Measurements from ENCODE around the gene CHST11. TPM values are rescaled to one million over a fixed set of nuclear protein-coding genes. Genes with fewer than 3 reads are reported as not detected.

The CHST11 gene
- total and polyA plus RNA-seq, 2 donors from 2014 or later = 2.0 to 23.3 TPM

DNA sequence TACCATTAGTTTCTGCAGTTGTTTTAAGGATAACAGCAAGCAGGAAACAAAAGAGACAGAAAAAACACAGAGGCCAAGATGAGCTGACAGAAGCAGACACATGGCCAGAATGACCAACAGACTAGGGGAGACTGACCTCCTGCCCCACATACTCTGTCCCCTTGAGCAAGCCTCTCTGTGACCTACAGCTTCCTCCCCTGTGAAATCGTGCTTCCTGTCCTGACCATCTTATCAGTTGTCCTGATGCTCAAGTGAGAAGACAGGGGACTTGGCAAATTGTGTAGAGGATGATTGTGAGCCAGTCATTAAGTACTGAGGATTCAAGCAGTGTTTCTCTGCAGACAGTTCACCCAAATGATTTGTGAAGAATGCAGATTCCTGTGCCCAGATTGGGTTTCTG lies 272.3 kb downstream of the CHST11 start:
- Histone ChIP-seq H3K4me1 (ENCODE audit: control insufficient read depth in 2 of 3, insufficient read depth in 2 of 3, low read depth in 1 of 3, low read length in 3 of 3) (no peaks in the 10 kb centered on the region), H3K27ac (ENCODE audit: low read depth in 2 of 2, low read length in 2 of 2) (no peak overlapping the region), H3K36me3 (ENCODE audit: control insufficient read depth in 2 of 3, insufficient read depth in 3 of 3, low read length in 3 of 3) (no peaks in the 10 kb centered on the region), H3K27me3 (ENCODE audit: control insufficient read depth, insufficient read depth, low read length) (no peaks in the 10 kb centered on the region), H3K9ac (ENCODE audit: low read length in 3 of 3) (no peak overlapping the region), H3K9me3 (ENCODE audit: control insufficient read depth in 2 of 3, insufficient read depth in 1 of 3, low read length in 3 of 3) (no peaks in the 10 kb centered on the region), H3K4me3 (ENCODE audit: low read length in 3 of 3) (no peak overlapping the region)
- intact Hi-C loops (cut with DNase I) = no loop called here
- no peak for FAIRE-seq
- TF ChIP-seq, protein P1, sequence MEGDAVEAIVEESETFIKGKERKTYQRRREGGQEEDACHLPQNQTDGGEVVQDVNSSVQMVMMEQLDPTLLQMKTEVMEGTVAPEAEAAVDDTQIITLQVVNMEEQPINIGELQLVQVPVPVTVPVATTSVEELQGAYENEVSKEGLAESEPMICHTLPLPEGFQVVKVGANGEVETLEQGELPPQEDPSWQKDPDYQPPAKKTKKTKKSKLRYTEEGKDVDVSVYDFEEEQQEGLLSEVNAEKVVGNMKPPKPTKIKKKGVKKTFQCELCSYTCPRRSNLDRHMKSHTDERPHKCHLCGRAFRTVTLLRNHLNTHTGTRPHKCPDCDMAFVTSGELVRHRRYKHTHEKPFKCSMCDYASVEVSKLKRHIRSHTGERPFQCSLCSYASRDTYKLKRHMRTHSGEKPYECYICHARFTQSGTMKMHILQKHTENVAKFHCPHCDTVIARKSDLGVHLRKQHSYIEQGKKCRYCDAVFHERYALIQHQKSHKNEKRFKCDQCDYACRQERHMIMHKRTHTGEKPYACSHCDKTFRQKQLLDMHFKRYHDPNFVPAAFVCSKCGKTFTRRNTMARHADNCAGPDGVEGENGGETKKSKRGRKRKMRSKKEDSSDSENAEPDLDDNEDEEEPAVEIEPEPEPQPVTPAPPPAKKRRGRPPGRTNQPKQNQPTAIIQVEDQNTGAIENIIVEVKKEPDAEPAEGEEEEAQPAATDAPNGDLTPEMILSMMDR (IDR thresholded peaks at IDR 0.05; ENCODE audit: borderline replicate concordance, extremely low read depth, insufficient read depth) = no peak
- no peak for DNase-seq

DNA sequence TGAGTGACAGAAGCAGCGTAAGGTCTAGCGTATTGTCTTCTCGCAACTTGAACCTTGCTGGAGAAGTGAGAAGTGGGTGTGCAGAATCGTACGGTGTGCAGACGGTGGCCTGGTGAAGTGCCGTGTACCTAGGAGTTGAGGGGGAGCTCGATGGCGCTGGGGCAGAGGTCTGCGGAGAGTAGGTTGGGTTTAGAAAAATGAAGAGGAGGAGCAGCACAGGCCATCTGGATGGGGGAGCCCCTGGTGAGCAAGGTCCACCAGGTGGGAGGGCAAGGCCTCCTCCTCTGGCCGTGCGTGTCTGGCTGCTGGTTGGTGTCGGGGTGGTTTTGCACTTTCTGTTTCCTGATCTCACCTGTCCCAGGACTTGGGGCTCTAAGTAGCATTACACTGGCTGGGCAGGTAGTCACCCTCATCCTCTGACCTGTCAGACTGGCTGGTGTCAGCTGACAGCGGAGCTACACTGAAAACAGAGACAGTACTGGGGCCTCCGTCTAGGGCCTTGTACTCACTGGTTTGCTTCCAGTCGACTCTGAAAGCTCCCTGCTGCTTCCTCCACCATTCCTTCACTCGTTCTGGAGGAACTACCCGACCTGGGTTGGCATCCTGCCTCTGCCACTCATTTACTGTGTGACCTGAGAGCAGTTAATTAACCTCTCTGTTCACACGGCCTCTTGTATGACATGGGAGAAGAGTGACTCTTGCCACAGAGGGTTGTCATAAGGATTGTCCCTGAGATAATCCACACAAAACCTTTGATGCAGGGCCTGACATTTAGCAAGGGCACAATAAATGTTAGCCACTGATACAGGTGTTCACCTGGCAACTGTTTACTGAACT lies 273.1 kb downstream of the CHST11 start:
- FAIRE-seq (no peak), DNase-seq (no peak)
- no peak overlapping the region for H3K27ac ChIP-seq (ENCODE audit: low read depth in 2 of 2, low read length in 2 of 2)
- intact Hi-C loops (cut with DNase I) = no loop called here
- no peaks in the 10 kb centered on the region for H3K36me3 ChIP-seq (ENCODE audit: control insufficient read depth in 2 of 3, insufficient read depth in 3 of 3, low read length in 3 of 3)
- TF ChIP-seq, protein P1 (IDR thresholded peaks at IDR 0.05; ENCODE audit: borderline replicate concordance, extremely low read depth, insufficient read depth) = no peak
- H3K27me3 ChIP-seq (ENCODE audit: control insufficient read depth, insufficient read depth, low read length) = no peaks in the 10 kb centered on the region
- H3K4me3 ChIP-seq (ENCODE audit: low read length in 3 of 3) = no peak overlapping the region
- H3K9ac ChIP-seq (ENCODE audit: low read length in 3 of 3) = no peak overlapping the region
- H3K9me3 ChIP-seq (ENCODE audit: control insufficient read depth in 2 of 3, insufficient read depth in 1 of 3, low read length in 3 of 3) = no peaks in the 10 kb centered on the region
- no peaks in the 10 kb centered on the region for H3K4me1 ChIP-seq (ENCODE audit: control insufficient read depth in 2 of 3, insufficient read depth in 2 of 3, low read depth in 1 of 3, low read length in 3 of 3)

DNA sequence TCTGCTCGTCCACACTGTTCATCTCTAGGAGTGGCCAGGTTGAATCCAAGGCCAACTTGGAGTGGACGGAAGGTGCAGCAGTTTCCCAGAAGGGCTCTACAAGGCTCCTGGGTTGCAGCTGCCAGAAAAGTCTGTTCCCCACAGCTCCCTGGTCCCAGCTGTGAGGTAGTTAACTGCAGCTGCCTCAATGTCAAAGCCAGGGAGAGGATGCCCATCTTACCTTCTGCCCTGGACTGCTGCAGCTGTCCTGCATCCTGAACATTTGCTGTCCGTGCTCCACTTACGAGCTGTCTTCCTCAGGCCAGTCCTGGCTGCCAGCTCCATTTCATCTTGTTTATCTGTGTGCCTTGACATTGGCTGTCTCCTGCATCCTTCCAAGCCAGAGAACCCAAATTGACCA lies 274.0 kb downstream of the CHST11 start:
- no peak for DNase-seq
- intact Hi-C loops (cut with DNase I) = no loop called here
- H3K36me3 ChIP-seq (ENCODE audit: control insufficient read depth in 2 of 3, insufficient read depth in 3 of 3, low read length in 3 of 3) = no peaks in the 10 kb centered on the region
- TF ChIP-seq, protein P1 (IDR thresholded peaks at IDR 0.05; ENCODE audit: borderline replicate concordance, extremely low read depth, insufficient read depth) = no peak
- H3K9me3 ChIP-seq (ENCODE audit: control insufficient read depth in 2 of 3, insufficient read depth in 1 of 3, low read length in 3 of 3) = no peaks in the 10 kb centered on the region
- H3K9ac ChIP-seq (ENCODE audit: low read length in 3 of 3) = no peak overlapping the region
- FAIRE-seq = no peak
- no peak overlapping the region for H3K4me3 ChIP-seq (ENCODE audit: low read length in 3 of 3)
- no peaks in the 10 kb centered on the region for H3K4me1 ChIP-seq (ENCODE audit: control insufficient read depth in 2 of 3, insufficient read depth in 2 of 3, low read depth in 1 of 3, low read length in 3 of 3)
- no peak overlapping the region for H3K27ac ChIP-seq (ENCODE audit: low read depth in 2 of 2, low read length in 2 of 2)
- H3K27me3 ChIP-seq (ENCODE audit: control insufficient read depth, insufficient read depth, low read length) = no peaks in the 10 kb centered on the region
